Activated CD4-positive, CD25-positive, alpha-beta regulatory T cell treated with anti-CD3 and anti-CD28 coated beads, Interleukin-2, amount 50 U/mL, for 24 hours (primary cell): ENCODE results near the gene EIF4E1B.

Experiments
- ATAC-seq, 2 donors: fragments of 150-1000 bp; cut with Tn5 transposase; one replicate each; pipeline ENCODE4 v1.10.0; 2021; ENCODE audit warnings: mild to moderate bottlenecking in 1 of 2, moderate library complexity in 1 of 2

The EIF4E1B gene

GRCh38 chr5:176647843-176648473 is 17.5 kb downstream of the EIF4E1B start:
- no peak for ATAC-seq

DNA sequence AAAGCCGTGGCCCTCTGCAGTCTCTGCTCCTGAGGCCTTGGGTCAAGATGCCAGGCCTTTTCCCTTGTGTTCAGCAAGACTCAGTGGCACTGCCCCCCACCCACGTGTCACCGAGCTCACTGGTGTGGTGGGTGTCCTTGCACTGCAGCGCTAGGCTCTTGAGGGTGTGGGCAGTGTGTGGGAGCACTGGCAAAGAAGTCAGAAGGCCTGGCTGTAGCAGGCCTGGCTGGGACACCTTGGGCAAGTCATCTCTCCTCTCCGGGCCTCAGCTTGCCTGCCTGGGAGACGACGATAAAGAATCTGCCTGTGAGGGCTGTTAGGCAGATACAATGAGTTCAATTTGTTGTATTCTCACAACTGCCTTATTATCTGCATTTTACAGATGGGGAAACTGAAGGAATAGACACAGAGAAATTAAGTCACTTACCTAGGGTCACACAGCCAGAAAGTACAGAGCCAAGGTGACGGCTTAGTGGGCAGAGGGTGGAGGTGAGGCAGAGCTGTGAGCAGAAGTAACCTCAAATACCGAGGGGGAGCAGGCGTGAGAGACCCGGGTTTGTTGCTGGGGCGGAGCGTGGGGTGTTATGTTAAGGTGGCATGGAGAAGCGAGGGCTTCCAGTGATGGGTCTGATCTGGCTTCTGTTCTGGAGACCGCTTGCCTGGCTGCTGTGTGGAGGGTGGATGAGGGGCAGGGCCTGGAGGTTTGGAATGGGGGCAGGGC is 18.2 kb downstream of the EIF4E1B start:
- ATAC-seq = no peak

DNA sequence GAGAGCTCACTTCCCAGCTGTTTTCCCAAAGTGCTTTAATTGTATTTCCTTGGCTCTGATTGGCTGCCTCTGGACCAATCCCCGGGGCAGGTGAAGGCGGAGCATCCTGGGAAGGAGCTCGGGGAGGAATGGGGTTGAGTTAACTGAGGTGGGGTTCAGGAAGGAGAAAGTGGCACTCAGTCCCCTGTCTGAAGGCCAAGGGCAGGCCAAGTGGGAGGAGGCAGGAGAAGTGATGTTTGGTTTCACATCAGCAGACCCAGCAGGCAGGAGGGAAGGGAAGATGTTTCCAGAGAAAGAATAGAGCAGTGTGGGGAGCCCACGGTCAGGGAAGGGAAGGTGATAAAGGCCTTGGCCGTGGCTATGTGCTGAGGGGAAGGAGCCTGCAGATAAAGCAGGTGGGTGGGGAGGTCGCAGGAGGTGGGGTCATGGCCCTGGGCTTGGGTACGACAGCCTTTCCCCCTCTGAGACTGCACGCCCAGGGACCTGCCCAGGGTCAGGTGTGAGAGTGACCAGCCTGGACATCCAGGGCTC is 19.9 kb downstream of the EIF4E1B start:
- ATAC-seq = no peak

- no peak for ATAC-seq
These were observed 21.1 kb downstream of the EIF4E1B start for GRCh38 chr5:176651472-176651980.

DNA sequence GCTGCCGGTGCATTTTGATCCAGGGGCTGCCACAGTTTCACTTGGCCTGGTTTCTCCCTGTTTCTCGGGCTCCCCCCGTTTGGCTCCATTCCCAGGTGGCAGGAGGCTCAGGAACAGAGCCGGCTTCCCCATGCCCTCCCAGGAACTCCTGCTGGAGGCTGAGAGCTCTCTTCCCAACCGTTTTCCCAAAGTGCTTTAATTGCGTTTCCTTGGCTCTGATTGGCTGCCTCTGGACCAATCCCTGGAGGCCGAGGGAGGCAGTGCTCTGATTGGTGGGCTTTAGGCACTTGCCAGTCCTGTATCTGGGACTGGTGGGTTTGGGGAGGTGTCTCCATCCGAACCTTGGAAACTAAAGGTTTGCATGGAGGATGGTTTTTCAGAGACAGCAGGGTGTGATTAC is 21.7 kb downstream of the EIF4E1B start:
- ATAC-seq = no peak

GRCh38 chr5:176653401-176654385 is 23.2 kb downstream of the EIF4E1B start:
- peak; percentile 87 to 92 for ATAC-seq

- no peak for ATAC-seq
These were observed 24.4 kb downstream of the EIF4E1B start for GRCh38 chr5:176654856-176655255.

DNA sequence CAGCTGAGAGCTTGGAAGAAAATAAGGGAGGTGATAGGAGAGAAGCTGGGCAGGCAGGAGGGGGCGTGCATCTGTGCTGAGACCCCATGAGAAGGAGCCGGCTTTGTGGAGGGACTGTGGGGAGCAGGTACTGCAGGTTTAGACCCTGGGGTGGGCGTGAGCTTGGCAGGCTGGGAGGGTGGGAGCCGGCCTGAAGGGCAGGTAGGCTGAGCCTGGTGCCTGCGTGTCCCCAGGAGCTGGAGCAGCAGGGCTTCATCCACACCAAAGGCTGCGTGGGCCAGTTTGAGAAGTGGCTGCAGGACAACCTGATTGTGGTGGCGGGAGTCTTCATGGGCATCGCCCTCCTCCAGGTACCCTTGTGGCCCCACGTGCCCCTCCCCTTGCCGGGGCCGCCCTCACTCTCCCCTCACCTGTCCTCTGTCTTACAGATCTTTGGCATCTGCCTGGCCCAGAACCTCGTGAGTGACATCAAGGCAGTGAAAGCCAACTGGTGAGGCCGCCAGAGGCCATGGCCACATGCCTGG is 26.1 kb downstream of the EIF4E1B start:
- no peak for ATAC-seq

- ATAC-seq = peak; percentile 33 to 41
These were observed 27.6 kb downstream of the EIF4E1B start for GRCh38 chr5:176658007-176658599.

GRCh38 chr5:176658817-176659511 is 28.5 kb downstream of the EIF4E1B start:
- peak in 1 of 2 donors; percentile 5 for ATAC-seq

GRCh38 chr5:176659512-176659839 is 29.0 kb downstream of the EIF4E1B start:
- no peak for ATAC-seq

DNA sequence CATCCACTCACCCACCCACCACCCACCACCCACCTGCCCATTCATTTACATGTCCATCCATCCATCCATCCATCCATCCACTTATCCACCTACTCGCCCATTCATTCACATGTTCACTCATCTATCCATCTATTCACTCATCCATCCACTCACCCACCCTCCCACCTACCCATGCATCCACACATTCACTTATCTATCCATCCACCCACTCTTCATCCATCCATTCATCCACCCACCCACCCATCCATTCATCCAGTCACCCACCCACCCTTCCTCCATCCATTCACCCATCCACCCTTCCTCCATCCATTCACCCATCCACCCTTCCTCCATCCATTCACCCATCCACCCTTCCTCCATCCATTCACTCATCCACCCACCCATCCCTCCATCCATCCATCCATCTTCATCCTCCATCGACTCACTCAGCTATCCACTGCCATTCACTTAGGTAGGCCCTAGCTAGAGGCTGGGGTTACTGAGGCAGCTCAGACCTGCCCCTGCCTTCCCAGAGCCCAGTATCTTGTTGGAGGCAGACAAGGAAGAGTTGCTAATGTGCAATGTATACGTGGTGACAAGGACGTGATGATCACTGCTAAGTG is 29.5 kb downstream of the EIF4E1B start:
- no peak for ATAC-seq

GRCh38 chr5:176660530-176660859 is 30.0 kb downstream of the EIF4E1B start:
- peak; percentile 39 to 50 for ATAC-seq

GRCh38 chr5:176660860-176661641 is 30.6 kb downstream of the EIF4E1B start:
- peak; percentile 72 to 81 for ATAC-seq

DNA sequence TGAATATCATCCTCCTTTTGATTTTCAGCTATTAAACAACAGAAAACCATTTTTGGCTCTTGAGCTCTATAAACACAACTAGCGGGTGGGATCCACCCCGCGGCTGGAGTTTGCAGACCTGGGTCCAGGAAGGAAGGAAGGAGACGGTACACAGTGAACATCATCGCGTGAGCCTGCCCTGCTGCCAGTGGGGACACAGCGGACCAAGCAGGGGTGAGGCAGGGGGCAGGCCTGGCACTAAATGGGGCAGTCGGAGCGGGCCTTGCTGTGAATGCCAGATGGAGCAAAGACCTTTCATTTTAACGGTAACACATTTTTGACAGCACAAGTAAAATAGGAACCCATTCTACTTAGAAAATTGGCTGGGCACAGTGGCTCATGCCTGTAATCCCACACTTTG is 31.2 kb downstream of the EIF4E1B start:
- no peak for ATAC-seq

DNA sequence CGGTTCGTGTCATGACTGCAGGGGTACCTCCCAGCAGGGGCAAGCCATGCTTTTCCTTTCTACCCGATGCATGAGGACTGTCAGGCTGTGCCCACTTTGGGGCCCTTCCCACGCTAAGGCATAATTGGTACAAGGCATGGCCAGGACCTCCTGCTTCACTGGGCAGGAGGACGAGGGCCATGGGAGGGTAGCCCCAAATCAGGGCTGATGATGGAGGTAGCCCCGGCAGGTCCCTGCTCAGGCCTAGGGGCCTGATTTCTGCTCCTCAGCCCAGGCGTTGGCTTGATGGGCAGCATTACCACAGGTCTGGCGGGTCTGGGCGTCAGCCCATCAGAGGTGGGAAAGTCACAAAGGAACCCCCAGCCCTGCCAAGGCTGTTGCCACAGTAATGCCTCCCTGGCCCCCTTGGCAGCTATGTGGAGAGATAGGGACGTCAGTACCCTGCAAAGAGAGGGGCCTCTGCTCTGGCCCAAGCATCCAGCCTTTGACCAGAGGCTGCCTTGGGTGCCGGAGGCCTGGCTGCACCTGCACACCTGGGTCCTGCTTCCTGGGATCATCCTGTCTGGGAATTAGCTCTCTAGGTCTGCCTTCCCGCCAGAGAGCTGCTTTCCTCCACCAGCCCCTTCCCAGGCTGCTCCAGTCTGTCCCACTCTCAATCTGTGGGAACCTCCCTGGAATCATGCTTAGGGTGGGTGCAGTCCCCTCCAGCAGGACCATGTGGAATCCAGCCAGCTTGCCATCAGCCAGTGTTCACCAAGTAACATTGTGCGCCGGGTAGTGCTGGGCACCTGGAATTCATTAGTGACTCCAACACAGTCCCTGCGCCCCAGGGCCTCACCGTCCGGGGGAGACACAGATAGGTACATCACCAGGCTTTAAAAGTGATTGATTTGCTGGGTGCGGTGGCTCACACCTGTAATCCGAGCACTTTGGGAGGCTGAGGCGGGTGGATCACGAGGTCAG is 32.2 kb downstream of the EIF4E1B start:
- no peak for ATAC-seq

GRCh38 chr5:176663566-176663965 is 33.1 kb downstream of the EIF4E1B start:
- ATAC-seq = no peak

DNA sequence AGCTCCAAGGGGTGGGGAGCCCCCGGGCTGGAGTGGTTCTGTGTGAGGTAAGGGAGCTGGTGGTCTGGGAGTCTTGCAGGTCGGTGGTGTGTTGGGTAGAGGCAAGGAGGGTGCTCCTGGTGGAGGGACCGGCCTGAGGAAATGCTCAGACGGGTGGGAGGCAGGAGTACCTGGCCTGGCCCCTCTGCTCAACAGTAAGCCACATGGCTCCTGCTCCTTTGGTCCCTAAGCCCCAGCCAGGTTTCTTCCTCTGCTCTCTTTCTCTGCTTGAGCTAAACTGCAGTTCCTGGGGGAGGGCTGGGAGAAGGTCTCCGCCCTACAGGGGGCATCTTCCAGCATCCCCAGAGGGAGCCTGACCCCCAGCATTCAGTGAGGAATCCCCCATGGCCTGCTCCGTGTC is 34.0 kb downstream of the EIF4E1B start:
- no peak for ATAC-seq

- ATAC-seq = no peak
These were observed 34.4 kb downstream of the EIF4E1B start for GRCh38 chr5:176664886-176665285.
